COR-L47 (cell line): ENCODE results near the gene ADAMTS15.

Experiments used
- DNase-seq: peaks from one replicate; lab custom pipeline; 2025; lab: John Stamatoyannopoulos, UW

The ADAMTS15 gene, protein sequence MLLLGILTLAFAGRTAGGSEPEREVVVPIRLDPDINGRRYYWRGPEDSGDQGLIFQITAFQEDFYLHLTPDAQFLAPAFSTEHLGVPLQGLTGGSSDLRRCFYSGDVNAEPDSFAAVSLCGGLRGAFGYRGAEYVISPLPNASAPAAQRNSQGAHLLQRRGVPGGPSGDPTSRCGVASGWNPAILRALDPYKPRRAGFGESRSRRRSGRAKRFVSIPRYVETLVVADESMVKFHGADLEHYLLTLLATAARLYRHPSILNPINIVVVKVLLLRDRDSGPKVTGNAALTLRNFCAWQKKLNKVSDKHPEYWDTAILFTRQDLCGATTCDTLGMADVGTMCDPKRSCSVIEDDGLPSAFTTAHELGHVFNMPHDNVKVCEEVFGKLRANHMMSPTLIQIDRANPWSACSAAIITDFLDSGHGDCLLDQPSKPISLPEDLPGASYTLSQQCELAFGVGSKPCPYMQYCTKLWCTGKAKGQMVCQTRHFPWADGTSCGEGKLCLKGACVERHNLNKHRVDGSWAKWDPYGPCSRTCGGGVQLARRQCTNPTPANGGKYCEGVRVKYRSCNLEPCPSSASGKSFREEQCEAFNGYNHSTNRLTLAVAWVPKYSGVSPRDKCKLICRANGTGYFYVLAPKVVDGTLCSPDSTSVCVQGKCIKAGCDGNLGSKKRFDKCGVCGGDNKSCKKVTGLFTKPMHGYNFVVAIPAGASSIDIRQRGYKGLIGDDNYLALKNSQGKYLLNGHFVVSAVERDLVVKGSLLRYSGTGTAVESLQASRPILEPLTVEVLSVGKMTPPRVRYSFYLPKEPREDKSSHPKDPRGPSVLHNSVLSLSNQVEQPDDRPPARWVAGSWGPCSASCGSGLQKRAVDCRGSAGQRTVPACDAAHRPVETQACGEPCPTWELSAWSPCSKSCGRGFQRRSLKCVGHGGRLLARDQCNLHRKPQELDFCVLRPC

DNA sequence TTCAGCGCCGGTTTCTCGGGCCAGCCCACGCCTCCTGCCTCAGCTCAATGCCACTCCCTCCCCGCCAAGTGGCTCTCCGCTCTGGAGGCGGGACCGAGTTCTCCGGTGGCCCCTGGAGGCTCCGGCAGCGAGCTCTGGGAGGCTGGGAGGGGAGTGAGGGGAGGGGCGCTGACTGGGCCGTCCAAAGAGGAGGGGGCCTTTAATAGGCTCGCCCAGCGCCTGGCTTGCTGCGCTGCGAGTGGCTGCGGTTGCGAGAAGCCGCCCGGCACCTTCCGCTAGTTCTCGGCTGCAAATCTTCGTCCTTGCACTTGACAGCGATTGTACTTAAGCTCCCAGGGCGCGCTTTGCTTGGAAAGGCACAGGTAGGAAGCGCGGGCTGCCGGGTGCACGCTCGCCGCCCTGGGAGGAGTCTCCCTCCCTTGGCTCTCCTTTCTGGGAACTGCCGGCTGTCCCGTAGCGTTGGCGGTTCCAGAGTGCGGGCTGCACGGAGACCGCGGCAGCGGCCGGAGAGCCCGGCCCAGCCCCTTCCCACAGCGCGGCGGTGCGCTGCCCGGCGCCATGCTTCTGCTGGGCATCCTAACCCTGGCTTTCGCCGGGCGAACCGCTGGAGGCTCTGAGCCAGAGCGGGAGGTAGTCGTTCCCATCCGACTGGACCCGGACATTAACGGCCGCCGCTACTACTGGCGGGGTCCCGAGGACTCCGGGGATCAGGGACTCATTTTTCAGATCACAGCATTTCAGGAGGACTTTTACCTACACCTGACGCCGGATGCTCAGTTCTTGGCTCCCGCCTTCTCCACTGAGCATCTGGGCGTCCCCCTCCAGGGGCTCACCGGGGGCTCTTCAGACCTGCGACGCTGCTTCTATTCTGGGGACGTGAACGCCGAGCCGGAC lies at the start of gene ADAMTS15:
TSS of gene ADAMTS15 (plus strand) at position 230 of the 894 bp plus-strand sequence. CDS start at position 559, 329 bp downstream.
- DNase-seq = peak; percentile 85

DNA sequence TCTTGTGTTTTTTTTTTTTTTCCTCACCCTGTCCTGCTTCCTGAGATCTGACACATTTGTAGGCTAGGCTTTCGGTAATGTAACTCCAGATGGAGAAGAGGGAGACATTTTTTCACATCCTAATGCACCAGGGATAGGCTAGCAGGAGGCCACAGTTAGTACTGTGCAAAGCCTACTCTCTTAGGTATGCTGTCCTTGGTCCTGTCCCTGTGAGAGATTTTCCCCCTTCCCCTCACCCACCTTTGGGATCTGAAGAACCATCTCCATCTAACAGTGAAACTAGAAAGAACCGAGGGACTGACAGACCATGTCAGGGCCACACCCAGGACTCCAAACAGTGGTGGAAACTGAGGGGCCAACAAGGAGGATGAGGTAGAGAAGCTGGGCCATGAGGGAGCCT lies 49.2 kb upstream of the ADAMTS15 start:
- DNase-seq = no peak

DNA sequence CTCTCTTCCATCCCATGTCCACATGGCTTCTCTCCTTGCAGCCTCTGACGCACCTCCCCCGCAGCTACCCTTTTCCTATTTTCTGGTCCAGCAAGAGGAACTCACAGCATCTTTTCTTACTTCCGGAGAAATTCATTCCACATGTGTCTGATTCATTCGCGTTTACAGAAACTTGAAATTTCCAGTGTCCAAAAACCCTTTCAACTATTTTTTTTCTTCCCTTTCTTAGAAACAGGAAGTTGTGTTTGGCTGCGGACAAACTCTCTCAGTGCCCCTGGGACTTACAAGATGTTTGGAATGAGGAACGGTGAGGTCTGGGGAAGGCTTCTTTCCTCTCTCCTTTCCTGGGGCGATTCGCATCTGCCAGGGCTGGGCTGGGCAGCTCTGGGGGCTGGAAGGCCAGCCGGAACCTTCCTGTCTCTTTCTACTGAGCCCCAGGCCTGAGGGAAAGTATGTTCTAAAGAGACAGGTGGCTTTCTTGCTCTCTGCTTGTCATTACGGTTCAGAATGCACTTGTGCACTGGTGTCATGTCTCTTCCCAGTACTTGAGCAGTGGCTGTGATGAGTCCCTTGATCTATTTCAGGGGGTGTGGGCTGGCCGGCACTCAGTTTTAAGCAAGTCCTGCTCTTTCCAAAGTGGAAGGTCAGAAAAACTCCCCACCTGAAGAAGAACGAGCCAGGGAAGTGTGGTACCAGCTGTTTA lies 47.5 kb upstream of the ADAMTS15 start:
- no peak for DNase-seq

DNA sequence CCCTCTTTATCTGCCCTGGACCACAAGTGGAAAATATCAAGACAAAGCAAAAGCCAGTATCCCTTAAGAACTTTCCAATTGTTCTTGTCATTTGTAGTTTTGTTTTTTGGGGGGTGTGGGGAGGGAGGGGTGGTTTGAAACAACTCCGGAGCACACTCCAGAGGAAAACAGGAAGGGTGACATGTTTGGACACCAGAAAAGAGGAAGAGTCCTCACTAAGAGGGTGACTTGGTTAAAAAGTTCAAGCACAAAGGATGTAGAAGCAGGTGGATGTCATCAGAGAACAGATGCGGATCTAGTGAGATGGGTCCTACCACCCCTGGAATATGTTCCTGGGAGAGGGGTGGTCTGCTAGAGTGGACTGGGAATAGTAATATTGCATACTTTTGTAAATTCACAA lies 45.9 kb upstream of the ADAMTS15 start:
- no peak for DNase-seq

DNA sequence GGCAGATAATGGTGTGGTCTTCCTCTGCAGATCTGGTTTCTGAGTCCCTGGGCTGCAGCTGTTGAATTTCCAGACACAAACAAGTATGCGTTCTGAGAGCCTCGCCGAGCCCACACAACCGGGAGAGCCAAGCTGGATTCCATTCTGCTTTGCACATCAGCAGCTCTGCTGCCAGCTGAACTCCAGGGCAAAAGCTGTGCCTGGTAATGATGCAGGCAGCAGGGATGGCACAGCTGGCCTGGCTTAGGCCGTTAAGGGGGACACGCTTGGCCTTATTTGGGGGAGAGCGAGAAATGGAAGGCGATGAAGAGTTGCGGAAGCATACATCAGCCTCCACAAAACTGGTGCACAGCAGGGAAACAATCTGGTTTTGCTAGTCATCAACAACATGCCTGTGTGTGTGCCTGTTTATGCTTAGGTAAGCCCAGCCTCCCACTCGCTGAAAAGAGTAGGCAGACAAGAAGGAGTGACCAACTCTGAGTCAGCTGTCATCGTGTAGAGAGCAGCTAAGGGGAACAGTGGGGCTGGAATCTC lies 45.1 kb upstream of the ADAMTS15 start:
- no peak for DNase-seq

DNA sequence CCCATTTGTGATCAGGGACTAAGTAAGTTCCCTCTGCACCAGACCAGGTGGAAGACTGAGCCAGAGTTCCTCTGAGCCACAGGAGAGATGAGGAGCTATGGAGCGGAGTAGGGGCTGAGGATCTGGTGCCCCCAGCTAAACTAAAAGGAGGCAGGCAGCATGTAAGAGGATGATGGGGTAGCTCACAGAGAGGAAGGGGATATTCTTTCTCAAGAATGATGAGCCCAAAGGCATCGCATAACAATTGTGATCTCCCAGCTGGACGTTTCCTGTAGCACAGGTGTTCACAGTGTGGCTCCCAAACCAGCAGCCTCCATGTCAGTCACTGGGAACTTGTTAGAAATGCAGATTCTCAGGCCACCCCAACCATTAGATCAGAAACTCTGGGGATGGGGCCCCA lies 44.5 kb upstream of the ADAMTS15 start:
- peak; percentile 5 for DNase-seq

DNA sequence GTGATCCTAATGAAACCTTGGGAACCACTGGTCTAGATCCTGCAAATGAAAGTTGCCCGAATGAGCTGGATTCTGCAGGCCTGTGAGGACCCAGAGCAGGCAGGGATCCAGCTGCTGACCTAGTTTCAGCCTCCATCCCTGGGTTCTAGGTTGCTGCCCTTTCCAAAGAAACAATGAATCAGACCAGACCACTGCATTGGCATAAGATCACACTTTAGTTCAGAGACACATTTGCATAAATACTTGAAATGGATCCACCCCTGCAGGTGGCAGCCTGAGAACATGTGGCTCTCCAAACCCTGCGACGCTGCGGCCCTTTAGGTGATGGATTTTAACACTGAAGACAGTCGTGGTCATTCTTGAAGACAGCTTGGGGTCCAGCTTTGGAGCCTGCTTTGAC lies 43.7 kb upstream of the ADAMTS15 start:
- no peak for DNase-seq

DNA sequence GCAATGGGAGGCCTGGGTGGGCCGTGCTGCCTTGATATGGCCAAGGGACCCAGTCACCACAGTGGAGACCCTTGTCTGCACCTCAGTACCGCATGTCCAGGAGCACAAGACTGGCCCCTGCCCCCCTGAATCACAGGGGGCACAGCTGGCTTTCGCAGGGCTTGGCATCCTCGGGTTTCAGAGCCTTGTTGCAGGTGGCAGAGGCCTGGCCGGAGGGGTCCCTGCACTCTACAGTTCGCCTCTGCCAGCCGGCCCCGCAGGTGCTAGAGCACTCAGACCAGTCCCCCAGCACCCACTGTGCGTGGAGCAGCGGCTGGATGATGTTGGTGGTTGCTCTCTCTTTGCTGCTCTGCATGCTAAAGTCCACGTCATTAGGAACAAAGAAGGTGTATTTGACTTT lies 43.0 kb upstream of the ADAMTS15 start:
- no peak for DNase-seq

DNA sequence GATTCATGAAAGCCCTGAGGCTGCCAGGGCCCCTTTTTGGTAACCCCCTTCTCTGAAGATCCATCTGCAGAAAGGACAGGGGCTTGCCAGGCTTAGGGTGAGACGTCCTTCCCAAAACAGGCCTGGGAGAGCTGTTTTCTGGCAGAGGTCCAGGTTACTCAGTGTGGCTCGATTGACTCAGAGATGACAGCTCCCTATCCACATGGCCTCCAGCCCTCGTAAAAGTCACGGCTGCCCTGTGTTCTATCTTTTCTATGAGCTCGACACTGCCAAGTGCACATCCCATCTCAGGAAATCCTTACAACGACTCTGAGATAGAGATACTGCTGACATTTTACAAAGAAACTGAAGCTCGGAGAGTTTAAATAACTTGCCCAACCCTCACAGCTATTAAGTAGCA lies 40.5 kb upstream of the ADAMTS15 start:
- no peak for DNase-seq

DNA sequence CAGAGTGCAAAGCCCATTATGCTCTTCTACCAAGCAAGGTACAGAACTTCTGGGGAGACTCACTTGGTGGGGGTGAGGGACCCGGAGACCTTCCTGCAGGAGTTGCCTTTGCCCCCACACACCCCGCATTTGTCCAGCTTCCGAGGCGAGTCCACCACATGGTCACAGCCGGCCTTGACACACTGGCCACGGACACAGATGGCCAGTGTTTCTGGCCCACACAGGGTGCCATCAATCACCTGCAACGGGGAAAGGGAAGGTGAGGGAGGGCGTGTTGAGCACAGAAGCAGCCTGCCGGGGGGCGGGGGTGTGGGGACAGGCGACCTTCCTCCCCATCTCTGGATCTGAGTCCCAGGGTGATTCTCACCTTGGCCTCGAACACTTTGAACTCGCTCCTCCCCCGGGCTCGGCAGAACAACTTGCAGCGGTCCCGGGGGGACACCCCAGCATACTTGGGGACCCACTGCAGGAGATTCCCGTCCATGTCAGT lies 40.0 kb upstream of the ADAMTS15 start:
- no peak for DNase-seq

DNA sequence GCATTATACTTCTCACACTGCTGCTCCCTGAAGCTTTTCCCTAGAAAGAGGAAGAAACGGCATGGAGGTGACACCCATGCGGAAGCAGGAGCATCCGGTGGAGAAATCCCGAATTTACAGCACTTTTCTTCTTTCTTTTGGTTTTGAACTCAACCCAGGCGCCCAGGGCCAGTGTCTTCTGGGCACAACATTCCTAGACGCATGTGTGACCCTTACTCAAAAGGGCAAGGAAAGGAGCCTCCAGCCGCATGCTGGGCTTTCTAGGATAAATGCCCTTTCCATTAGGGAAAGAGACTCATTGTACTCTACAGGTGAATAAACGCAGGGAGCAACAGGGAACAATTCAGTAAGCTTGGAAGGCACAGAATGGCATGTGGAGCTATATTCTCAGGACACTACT lies 39.5 kb upstream of the ADAMTS15 start:
- no peak for DNase-seq

DNA sequence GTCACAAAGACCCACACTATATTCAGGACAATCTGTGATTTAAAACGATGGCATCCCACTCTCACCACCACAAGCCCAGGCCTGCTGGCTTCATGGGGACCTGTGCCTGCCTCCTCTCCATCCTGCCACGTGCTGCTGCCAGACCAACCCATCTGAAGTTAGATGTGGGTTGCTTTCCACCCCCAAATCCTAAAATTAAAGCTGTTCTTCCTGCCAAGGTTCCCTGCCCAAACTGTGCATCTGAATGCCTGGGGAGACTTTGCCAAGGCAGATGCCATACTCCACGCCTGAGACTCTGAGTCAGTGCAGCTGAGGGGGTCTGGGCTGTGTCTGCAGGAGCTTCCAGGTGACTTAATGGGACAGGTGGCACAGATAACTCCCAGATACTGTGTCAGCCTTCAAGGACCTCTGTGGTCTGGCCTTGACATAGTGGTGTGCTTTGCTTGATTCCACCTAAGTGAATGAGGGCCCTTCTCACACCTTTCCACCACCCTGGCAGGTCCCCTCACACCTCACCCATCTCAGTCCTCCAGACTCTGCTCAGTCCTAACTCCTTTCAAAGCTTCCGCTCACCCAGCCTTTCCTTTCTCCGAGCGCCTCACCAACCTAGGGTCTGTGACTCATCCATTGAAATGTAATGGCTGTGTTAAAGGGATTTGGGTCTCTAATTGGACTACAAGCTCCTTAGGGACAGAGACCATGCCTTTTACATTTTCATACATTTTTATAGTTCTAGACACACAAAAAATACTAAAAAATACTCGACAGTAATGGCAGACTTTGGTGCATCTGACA lies 38.7 kb upstream of the ADAMTS15 start:
- DNase-seq = no peak

DNA sequence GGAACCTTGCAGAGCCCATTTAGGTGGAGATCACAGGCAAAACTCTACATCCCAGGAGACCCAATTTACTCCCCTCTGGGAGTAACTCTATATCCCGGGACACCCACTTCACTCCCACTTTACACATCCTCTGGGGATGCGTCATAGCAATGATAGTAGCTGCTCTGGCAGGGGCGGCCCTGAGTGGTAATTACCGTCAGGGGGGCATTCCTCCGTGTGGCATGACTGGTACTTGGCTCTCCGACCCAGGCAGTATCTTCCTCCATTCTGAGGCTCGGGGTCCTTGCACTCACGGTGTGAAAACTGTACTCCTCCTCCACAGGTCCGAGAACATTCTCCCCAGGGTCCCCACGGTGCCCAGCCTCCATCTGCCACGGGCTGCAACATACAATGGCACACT lies 37.2 kb upstream of the ADAMTS15 start:
- no peak for DNase-seq

DNA sequence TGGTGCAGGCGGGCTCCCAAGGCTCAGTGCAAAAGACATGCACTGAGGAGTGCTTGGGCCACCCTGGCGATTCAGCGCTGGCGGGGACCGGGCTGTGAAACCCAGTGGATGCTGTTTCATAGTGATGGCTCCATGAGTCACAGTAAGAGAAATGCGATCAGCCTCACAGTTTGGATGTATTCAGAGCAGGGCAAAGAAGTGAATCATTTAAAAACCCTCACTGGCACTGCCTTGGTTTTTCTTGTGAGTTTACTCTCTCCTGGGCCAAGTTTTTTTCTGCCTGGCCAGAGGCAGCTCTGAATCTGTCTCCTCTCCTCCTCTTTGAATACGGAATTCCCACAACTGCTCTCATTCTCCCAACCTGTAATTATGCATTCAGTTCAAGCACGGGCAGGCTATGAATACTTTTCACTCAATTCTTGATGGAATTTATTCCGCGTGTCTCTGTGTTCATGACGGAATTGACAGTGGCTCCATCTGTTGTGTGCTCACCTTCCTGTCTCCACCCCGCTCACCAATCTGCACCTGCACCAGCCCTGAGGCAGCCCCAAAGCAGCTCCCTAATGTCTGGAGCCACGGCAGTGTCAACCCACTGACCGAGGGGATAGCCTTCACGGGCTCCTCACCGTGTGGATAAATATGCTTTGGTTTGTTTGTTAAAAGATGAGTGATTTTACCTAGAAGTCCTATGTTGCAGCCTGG lies 34.9 kb upstream of the ADAMTS15 start:
- DNase-seq = peak; percentile 2

DNA sequence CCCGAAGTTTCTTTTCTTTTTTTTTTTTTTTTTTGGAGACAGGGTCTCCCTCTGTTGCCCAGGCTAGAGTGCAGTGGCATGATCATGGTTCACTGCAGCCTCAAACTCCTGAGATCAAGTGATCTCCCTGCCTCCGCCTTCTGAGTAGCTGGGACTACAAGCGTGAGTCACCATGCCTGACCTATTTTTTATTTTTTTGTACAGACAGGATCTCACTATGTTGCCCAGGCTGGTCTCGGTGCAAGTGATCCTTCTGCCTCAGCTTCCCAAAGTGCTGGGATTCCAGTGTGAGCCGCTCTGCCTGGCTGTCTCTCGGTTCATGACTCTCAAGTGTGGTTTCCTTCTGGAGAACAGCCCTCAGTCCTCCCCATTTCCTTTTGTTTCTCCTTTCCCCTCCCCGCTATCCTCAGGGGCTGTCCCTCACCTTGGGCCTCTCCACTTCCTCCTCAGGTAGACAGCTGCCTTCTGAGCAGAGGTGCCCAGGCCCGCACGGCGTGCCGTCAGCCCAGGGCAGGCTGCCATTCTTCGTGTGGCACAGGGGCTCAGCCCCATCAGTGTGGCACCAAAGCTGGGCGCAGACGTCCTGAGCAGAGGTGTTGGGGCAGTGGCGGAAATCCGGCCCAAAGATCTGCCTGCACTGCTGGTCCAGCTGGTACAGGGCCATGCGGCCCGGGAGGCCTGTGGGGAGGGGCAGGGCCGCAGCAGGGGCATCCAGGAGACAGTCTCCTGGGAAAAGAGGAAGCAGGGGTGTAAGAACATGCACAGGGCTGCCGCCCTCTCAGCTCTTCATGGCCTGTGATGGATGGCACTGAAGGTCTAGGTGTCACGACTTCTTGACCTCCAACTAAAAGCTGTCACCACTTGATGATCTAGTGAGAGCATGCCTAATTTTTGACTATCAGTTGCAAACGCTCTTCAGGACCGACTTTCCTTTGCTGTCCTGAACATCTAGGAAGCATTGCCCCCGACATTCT lies 34.1 kb upstream of the ADAMTS15 start:
- DNase-seq = no peak

DNA sequence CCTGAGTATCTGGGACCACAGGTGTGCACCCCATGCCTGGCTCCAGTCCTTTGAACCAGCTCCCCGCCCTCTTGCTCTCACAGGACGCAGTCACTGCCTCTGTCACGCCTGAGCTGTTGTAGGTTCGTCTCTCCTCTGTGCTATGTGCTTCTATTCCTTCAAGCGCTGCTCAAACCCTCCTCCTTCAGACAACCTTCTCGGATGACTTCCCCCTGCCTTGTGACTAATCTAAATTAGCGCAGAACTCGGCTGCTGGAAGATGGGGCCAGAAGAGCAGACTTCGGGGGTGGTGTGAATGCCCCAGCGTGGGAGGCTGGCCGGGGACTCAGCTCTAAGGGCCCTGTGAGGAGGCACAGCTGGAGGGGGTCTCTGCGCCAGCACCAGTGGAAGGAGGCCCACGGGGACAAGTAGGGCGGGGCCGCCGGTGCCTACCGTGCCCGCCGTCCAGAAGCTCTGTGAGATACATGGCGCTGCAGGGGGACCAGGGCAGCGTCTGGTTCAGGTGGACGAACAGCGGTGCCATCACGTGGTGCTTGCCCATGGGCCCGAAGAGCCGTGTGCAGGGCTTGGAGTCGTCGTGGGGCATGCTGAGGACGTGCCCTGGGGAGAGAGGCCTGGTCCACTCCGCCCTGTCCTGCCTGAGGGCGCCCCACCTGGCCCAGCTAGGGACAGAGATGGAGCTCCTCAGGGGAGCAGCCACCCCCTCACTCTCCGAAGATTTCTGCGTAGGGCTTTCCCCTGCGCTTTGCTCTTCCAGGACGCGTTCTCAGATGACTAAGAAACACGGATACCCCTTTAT lies 32.5 kb upstream of the ADAMTS15 start:
- no peak for DNase-seq

DNA sequence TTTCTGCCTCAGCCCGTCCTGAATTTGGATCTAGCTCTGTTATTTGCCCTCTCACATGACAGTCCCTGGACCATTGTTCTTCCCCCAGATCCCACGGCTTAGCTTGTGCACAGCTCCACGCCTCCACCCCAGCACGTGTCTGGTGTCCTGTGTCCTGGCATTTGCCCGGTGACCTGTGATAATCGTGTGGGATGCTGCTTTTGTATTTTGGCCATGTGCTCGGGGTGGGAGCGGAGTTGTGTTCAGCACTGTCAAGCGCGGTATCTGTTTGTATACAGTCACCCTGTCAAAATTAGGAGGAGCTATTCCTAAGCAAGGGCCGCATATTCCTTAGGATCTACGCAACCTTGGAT lies 31.9 kb upstream of the ADAMTS15 start:
- DNase-seq = no peak
